Right renal cortex interstitium (tissue), 3 donors: ENCODE results near the gene SCP2. TPM values are rescaled to one million over a fixed set of nuclear protein-coding genes. Genes with fewer than 3 reads are reported as not detected.

Experiments used
- DNase-seq, 3 donors: peaks; one replicate each; pipeline ENCODE4 v3.0.0-alpha.2; 2013; ENCODE audit warnings: low read depth in 3 of 3, low spot score in 2 of 3
- polyA plus RNA-seq, 3 donors: library from polyadenylated mRNA; unstranded; fragments of 120-200 nt; gene quantifications; one replicate each; pipeline ENCODE4 v1.2.1, GENCODE V29; 2013; ENCODE audit not compliant: insufficient read length in 3 of 3

The SCP2 gene, protein sequence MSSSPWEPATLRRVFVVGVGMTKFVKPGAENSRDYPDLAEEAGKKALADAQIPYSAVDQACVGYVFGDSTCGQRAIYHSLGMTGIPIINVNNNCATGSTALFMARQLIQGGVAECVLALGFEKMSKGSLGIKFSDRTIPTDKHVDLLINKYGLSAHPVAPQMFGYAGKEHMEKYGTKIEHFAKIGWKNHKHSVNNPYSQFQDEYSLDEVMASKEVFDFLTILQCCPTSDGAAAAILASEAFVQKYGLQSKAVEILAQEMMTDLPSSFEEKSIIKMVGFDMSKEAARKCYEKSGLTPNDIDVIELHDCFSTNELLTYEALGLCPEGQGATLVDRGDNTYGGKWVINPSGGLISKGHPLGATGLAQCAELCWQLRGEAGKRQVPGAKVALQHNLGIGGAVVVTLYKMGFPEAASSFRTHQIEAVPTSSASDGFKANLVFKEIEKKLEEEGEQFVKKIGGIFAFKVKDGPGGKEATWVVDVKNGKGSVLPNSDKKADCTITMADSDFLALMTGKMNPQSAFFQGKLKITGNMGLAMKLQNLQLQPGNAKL
- 100 to 1,000 TPM; 236 to 247 (median 241) TPM for polyA plus RNA-seq

DNA sequence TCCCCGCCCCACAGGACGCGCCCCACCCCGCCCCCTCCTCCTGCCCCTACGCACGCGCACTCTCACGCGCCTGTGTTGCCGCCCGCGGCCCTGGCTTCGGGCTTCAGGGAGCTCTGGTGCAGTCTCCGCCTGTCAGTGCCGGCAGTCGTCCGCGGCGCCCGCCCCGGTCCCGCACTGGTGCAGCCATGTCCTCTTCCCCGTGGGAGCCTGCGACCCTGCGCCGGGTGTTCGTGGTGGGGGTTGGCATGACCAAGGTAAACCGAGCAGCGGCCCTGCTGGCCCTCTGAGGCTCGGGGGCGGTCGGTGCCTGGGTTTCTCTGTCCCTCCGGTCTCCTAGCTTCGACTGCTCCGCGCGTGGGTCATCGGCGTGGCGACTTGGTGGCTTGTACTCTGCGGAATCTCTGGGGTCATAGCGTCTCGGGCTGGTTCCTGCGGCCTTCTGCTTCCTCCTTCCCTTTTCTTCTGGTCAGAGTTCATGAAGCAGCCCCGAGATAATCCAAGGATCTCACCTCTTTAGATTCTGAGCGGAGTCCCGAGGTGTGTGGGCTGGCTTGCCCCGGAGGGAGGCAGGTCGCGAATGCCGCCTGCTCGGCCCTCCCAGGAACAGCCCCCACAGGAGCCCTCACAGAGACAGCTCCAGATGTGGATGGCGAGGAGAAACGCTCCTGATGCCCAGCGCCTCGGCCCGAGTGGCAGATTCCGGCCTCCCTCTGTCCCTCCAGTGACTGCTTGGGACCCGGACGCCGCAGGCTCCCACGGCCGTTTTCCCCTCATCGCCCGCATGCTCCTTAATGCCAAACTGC lies at the start of gene SCP2:
Gene SCP2 (plus strand): TSS at position 65 of the 803 bp plus-strand sequence. CDS start 121 bp downstream, at position 186.
- no peak for DNase-seq

DNA sequence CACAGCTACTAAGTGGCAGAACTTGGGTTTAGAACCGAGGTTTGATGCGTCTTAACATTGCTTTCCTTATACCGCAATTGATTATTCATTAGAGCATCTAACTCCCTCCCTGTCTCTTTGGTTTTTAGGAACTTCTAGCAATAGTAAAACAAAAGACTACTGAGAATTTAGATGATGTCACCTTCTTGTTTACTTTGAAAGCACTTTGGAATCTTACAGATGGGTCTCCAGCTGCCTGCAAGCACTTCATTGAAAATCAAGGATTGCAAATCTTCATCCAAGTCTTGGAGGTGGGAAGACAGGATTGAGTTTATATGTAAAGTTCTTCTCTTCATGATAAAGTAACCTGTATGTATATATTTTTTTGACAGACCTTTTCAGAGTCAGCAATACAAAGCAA lies 49.5 kb upstream of the SCP2 start:
- no peak for DNase-seq

DNA sequence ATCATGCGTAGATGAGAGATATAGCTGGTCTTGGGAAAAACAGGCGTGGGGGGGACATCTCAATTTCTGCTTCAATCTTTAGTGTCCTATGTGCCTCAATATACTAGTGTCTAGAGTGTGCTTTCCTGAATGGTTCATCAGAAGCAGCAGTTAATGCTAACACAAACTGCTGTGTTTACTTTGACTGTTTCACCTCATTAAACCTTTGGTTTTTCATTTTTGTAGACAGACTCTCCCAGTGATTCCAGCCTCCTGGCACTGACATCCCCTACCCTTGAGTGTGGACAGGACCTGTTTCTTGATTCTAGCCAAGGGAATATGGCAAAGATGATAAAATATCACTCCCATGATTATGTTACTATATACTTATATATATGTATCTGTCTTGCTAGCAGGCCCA lies 46.9 kb upstream of the SCP2 start:
- no peak for DNase-seq

DNA sequence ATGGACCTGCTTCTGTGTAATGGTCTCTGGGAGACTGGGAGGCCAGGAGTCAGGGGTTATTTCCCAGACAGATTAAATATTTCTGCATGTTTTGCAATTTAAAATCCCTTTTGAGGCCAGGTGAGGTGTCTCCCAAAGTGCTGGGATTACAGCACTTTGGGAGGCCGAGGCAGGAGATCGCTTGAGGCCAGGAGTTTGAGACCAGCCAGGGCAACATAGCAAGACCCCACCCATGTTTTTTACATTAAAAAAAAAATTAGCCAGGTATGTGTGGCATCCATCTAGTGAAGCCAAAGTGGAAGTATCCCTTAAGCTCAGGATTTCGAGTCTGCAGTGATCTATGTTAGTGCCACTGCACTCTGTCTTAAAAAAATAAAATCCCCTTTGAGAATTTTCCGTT lies 39.6 kb upstream of the SCP2 start:
- no peak for DNase-seq

DNA sequence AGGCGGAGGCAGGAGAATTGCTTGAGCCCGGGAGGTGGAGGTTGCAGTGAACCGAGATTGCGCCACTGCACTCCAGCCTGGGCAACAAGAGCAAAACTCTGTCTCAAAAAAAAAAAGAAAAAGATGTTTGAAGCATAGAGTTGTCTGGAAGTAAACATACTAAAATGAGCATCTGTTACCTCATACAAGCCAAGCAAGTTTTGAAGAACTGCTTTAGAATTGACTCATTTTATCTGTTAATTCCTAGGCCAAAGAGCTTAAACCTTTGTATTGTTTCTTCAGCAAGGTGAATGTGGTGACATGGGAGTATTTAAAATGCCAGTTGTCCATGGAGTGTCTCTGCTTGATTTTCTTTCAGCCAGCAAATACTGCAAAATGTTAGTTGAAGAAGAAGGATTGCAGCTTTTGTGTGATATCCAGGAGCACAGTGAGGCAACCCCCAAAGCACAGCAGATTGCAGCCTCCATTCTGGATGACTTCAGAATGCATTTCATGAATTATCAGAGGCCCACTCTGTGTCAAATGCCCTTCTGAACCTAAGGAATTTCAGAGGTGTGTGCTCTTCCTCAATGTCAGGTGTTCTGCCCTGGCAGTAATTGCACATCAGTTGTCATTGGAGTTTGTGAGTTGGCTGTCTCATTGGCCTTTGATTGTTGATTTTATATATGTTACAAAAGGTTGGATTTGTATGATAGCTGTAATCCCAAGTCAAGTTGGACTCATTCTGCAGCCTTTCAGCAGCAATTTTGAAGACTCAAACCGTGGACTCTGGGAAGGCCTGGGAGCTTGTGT lies 34.5 kb upstream of the SCP2 start:
- no peak for DNase-seq

DNA sequence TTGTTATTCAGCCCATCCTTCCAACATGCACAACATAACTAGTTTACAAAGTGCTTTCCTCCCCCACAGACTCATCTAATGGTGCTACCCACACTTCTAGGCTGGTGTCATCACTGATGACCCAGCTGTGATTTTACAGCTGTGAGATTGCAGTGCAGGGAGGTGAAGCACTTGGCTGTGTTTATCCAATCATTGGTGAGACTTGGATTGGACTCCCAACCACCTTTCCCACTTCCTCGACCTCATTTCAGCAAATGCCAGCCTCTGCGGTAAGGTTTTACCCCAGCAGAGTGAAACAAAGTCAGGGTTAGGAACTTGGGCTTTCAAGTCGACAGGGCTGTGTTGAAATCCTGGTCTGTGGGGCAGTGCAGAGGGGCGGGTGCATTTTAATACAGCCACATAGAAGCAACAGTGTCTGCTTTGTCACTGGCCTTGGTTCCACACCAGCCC lies 27.6 kb upstream of the SCP2 start:
- DNase-seq: no peak

DNA sequence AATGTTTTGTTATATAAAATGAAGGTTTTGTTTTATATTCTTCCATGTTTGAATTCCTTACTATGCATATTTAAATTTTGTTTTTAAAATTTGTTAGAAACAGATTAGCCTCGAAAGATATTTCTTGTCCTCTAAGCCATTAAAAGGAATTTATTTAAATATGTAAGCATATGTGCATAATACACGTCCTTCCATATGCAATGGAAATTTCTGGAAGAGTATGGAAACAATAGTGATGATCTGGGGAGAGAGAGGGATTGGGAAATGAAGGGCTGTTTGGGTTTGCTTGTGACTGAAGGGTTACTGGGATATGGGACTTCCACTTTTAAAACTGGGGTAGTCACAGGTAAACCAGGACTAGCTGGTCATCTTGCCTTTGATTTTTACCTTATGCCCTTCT lies 26.7 kb upstream of the SCP2 start:
- no peak for DNase-seq

DNA sequence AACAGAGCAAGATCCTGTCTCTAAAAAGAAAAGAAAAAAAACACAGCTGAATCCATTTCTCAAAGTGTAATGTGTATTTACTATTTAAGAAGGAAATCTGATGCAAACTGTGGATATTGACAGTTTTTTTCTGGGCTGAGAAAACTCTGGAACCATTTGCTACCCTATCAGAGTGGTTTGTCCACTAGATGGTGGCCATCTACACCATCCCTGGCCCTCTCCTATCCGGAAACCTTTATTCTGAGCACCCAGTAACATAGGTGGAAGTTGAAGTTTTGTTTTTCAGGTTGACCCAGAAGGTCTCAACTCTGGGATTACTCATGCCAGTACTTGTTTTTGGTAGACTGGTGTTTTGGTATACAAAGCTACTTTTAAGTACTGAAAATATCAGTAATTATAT lies 25.7 kb upstream of the SCP2 start:
- DNase-seq: no peak

DNA sequence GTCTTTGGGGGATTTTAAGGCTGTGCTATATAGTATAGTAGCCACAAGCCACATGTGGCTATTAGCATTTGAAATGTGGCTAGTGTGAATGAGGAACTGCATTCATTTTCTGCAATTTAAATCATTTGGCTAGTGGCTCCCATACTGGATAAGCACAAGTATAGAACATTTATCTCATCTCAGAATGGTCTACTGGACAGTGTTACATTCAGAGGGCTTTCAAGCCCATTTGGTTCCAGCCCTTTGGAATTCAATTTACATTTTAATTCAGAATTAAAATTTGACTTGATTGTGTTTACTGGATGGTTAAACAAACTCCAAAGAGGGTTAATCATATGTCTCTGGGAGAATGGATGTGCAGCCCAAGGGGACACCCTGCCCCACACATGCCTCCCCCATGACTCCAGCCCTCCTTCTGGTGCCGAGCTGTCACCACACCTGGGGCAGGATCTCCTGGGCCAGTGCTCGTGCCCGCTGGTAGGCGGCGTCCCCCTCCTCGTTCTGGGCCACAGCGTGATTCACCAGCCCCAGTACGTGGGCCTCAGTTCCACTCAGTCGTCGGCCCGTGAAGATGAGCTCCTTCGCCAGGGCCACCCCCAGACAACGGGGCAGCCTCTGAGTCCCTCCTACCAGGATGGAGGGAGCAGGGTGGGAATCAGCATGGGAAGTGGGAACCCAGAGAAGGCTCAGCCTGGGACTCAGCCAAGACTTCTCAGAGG lies 22.7 kb upstream of the SCP2 start:
- DNase-seq: no peak

DNA sequence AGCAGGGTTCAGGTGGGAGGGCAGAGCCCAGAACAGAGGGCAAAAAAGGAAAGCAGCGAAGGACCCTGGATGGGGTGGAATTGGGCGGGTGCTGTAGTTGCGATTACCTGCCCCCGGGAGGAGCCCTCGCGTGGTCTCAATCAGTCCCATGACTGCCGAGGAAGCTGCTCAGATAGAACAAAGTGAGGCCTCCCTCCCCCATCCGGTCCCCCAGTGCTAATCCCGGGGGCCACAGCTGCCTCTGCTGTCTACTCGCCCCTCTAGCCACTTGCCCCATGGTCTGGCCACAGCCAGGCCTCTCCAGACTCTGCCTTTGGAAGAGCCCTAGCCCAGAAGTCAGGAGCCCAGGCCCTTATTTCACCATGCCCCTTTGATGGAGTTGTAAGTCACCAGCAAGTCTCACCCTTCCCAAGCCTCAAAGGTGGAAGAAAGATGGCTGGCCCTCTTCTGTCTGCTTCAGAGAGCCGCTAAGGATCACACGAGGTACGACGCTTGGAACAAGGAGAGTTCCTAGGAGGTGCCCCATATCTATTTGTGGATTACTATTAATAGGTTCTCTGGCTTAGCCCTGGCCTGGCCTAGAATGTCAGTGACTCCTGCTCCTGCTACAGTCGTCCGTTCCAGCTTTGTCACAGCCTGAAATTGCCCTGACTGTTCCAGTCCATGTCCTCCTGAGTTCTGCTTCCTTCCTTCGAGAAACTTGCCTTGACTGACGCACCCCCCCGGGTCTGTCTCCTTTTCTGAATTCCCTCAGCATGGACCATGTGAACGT lies 22.0 kb upstream of the SCP2 start:
- DNase-seq: no peak

DNA sequence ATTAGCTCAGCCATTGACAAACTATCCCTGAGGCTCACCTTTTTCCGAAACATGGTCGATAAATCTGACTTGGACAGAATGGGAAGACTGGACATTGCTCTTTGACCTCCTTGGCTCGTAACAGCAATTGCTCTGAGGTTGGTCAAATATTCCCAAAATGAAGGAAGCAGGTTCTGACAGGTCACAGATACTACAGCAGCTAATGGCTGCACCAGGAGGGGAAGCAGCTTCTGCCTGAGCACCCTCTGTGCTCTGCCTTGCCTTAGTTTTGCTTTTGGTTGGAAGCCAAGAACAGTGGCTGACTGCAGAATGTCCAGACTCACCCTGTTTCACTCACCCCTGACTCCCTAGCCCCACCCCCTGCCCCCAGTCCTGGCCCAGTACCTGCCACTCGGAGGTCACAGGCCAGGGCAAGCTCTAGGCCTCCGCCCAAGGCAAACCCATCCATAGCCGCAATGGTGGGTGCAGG lies 20.9 kb upstream of the SCP2 start:
- no peak for DNase-seq

DNA sequence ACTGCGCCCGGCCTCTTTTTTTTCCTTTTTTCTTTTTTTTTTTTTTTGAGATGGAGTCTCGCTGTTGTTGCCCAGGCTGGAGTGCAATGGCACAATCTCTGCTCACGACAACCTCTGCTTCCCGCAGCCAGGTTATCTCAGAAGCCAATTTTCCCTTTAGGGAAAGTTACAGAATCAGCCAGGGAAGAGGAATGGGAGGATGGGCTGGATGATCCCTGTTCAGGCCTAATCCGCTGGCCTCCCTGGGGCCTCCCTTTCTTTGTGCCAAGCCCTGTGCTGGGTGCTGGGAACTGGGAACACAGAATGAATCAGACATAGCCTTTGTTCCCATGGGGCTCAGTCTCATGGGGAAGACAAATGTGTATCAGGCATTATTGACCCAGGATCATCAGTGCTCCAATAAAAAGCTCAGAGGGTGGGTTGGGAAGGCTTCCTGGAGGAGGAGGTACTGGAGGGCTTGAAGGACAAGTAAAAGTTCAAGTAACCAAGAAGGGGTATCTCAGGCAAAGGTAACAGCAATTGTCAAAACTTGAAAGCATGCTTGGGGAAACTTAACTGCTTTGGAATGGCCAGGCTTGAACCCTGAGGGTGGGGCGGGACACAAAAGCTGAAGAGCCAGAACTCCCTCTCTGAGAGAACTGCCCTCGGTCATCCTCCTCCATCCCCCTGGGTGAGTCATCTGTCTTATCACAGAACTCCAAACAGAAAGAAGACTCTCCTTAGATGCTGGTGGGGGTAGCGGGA lies 19.8 kb upstream of the SCP2 start:
- DNase-seq: no peak

DNA sequence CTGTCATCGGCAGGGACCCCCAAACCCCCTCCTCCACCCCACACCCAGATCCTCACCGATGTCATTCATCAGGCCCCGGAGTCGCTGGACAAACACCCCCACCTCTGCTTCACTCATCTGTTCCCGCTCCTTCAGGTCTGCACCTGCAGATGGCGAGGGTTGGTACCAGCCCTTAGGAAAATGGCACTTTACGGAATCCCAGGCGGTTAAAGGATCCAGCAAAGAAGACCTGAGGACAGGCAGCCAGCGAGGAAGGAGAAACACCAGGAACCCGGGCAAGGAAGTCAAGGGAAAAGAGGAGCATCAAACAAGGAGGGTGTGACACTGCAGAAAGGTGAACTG lies 19.3 kb upstream of the SCP2 start:
- no peak for DNase-seq

DNA sequence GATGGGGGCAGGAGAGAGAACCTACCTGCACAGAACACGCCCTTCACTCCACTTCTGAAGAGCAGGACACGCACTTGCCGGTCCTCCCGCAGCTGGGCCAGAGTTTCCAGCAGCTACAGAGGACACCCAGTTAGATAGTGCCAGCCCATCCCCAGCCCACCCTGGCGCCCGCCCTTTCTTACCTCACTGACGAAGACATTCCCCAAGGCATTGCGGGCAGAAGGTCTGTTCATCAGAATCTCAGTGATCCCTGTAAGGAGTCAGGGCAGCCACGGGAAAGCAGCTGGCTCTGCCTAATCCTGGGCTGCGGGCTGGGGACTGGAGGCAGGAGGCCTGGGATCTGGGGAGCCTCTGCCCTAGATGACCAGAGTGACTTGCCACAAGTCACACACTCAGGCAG lies 15.5 kb upstream of the SCP2 start:
- DNase-seq: no peak

DNA sequence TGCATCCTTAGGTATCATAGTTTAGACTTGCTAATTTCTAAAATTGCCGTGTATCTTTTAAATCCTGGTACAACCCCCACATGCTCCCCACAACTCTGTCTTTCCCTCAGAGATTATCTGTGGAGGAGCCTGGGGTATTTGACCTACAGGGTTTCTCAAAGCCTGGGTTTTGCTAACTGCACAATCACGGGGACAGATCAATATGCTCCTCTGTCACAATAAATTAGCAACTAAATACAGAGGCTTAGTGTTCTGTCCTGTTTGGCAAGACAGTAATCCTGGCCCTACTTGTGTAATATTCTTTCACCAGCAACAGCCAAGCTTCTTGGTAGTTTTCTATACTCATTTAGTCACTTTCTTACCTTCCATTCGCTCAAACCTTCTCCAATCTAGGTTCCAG lies 14.1 kb upstream of the SCP2 start:
- DNase-seq: no peak

DNA sequence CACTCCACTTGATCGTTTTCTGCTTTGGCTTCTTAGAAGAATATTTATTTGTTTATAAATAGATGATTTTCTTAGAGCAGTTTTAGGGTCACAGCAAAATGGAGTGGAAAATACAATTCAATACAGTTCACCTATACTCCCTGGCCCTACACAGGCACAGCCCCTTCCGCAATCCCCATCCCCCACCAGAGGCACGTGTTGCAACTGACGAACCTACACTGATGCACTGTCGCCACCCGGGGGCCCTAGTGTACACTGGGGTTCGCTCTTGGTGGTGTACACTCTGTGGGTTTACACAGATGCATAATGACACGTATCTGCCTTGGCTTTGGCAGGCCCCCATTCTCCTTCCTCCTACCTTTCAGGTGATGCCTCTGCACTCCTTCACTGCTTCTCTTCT lies 13.5 kb upstream of the SCP2 start:
- no peak for DNase-seq

DNA sequence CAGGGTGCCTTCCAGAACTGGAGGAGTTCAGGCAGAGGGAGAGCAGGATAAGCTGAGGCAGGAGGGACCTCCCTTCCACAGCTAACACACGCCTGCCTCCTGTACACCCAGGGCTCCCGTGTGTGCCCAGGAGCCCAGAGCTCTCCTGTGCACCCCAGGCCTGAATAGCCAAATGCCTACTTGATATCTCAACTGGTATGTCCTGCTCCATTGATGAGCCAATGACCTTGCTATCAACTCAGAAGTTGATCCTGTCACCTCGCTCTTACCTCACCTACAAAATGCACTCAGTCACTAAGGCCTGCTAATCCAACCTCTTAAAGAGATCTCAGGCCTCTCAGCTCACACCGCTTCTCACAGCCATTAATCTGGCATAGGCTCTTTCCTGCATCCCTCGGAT lies 12.6 kb upstream of the SCP2 start:
- no peak for DNase-seq

DNA sequence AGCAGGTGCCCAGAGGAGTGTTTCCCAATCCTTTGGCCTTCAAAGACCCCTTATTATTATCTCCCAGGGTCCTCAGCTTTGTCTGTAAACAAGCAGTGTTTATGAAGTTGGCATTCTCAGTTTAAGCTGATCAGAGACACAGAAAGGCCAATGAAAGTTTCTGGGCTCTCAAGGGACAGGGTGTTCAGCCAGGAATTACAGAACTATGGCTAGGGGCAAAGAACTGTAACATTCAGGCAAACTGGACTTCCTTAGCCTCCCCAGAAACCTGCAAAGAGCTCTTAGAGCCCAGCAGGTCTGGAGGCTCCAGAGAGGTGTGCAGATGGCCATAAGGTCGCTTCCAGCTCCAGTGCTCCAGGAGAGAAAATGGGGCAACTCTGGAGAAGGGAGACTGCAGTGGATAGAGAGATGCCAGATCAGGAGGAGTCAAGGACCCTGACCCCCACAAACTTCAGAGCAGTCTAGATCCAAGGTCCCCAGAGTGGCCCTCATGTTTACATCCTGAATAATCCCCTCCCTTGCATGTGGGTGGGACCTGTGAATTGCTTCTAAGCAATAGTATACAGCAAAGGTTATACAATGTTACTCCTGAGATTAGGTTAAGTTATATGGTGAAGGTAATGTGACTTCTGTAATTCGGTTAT lies 11.7 kb upstream of the SCP2 start:
- no peak for DNase-seq
